Heart right ventricle (tissue), 16 donors: ENCODE results near the gene PLCH1. TPM values are rescaled to one million over a fixed set of nuclear protein-coding genes. Genes with fewer than 3 reads are reported as not detected.

Source experiments
- ATAC-seq, 8 donors: fragments of 200-7000 bp; cut with Tn5 transposase; one replicate each; pipeline ENCODE4 v1.9.1; 2020; ENCODE audit warnings: mild to moderate bottlenecking in 8 of 8, moderate library complexity in 8 of 8, moderate number of reproducible peaks in 1 of 8
- DNase-seq, 2 donors: peaks; one replicate each; pipeline ENCODE4 v3.0.0-alpha.2; 2020
- H3K27ac ChIP-seq, 10 donors: fragments of 200-600 bp; sonication (generic) in 2 of 10; one replicate each; pipeline versions ENCODE4 v1.5.0 to v1.8.0; 2020 to 2022; ENCODE audit warnings: mild to moderate bottlenecking in 3 of 10
- H3K27me3 ChIP-seq, 7 donors: fragments of 200-600 bp; one replicate each; pipeline ENCODE4 v1.8.0; 2021 to 2022; ENCODE audit warnings: mild to moderate bottlenecking in 2 of 7
- H3K36me3 ChIP-seq, 9 donors: fragments of 200-600 bp; sonication (generic) in 1 of 9; one replicate each; pipeline versions ENCODE4 v1.5.0 to v1.8.0; 2020 to 2022; ENCODE audit warnings: mild to moderate bottlenecking in 2 of 9
- H3K4me1 ChIP-seq, 9 donors: fragments of 200-600 bp; sonication (generic) in 1 of 9; one replicate each; pipeline versions ENCODE4 v1.5.0 to v1.8.0; 2020 to 2022; ENCODE audit warnings: mild to moderate bottlenecking in 4 of 9
- H3K4me3 ChIP-seq, 10 donors: fragments of 200-600 bp; sonication (generic) in 2 of 10; one replicate each; pipeline versions ENCODE4 v1.5.0 to v1.8.0; 2020 to 2022; ENCODE audit warnings: mild to moderate bottlenecking in 7 of 10, moderate library complexity in 2 of 10
- H3K9me3 ChIP-seq, 11 donors: fragments of 200-600 bp in 10 of 11; sonication (generic) in 2 of 11; one replicate each; pipeline versions ENCODE4 v1.5.0 to v1.8.0; 2013 to 2022; ENCODE audit warnings: mild to moderate bottlenecking in 2 of 11, control low read depth in 1 of 11, moderate library complexity in 1 of 11
- WGBS, 2 donors: extraction: QIAGEN DNeasy Blood & Tissue Kit; methylation state at CpG; one replicate each; pipeline ENCODE4 v1.1.7; 2013; ENCODE audit warnings: inconsistent platforms in 1 of 2; 5-methylcytosine and 5-hydroxymethylcytosine counted together
- intact Hi-C, 10 donors: fragments of 100-400 bp; cut with DNase I; formaldehyde crosslinking; loops; one replicate each; pipeline versions ENCODE4 v1.11.1 to v1.14.2; 2022
- polyA plus RNA-seq, 2 donors: library from polyadenylated mRNA; stranded (reverse); fragments of 200-250 nt; gene quantifications; one replicate each; pipeline ENCODE4 v1.2.3, GENCODE V29; 2013
- total RNA-seq, 10 donors: library from RNA; stranded (reverse); fragmentation: NEBNext Ultra II Directional in 3 of 10; extraction: Animal tissue kit (Norgen Biotek cat#: 25700) in 3 of 10; gene quantifications; one replicate each; pipeline versions ENCODE4 v1.2.1 to v1.2.4, GENCODE V29; 2021 to 2023
- TF ChIP-seq, protein P1 (sequence below), 9 donors: fragments of 200-600 bp; sonication (generic) in 2 of 9; IDR thresholded peaks; one replicate each; pipeline versions ENCODE4 v1.5.0 to v1.8.0; 2021 to 2022; ENCODE audit warnings: antibody characterized with exemption in 9 of 9, mild to moderate bottlenecking in 5 of 9, moderate library complexity in 1 of 9
- donor health status: Arrhythmogenic right ventricular cardiomyopathy.
- donor health status: ischemic (EF 13 %, LVEDD 7.1; RV severe dilation, severe dysfunction).
- donor health status: healthy with polysubstance abuse.
- donor health status: DM: no; HTN: yes; CAD: no.
- donor health status: DM: no; HTN: no; CAD: no.
- donor health status: ischemic (EF 25% LVEDD 6.9; RV normal size, moderate dysfunction).
- donor health status: ischemic (EF 25% LVEDD 5.7; RV mildly dilated, moderate dysfunction).
- donor health status: healthy.
- donor health status: DM: yes; HTN: yes; CAD: no.
- donor health status: Ischemic cardiomyopathy.
- donor health status: ischemic (EF 35%, LVEDD 5.7; RV mildly dilated, moderate dysfunction).
- donor health status: nonischemic (EF 11% LVEDD 7.7; RV severe dilation, severe dysfunction).
- donor health status: DM: yes; HTN: yes; CAD: no.
- donor health status: PGD.
- donor health status: ischemic (EF 29% LVEDD 5.4; RV normal size, mild dysfunction).
- donor health status: nonischemic (EF 23%, LVEDD 6.1; RV moderate dilation, normal function).

PLCH1 gene
- total and polyA plus RNA-seq, 12 donors: 0.13 to 2.1 (median 0.51) TPM

DNA sequence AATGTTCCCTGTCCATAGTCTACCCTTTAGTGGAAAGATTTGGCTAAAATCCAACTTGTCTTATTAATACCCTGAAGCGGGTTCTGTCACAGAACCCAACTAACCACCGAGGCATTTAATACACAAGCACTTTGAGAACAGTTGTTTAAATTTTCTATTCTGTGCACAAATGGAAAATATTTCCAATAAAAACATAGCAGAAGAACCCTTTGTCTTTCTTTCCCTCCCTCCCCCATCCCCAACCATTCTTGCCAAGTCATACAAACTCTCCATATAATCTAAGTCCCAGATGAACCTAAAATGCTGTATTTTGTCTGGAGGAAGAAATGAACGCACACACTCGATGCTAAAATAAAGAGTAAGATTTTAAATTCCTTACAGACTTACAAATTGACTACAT lies 324.5 kb downstream of the PLCH1 start:
- peaks cover 0 to 4% (median 0%) of the 10 kb centered on the region in 11 donors for H3K9me3 ChIP-seq
- no peaks in the 10 kb centered on the region for H3K27me3 ChIP-seq
- ATAC-seq (no peak), DNase-seq (no peak)
- H3K4me1 ChIP-seq: peaks cover 0 to 6% (median 0%) of the 10 kb centered on the region in 9 donors
- no peak overlapping the region for H3K27ac ChIP-seq
- intact Hi-C loops: no loop called here
- TF ChIP-seq, protein P1, sequence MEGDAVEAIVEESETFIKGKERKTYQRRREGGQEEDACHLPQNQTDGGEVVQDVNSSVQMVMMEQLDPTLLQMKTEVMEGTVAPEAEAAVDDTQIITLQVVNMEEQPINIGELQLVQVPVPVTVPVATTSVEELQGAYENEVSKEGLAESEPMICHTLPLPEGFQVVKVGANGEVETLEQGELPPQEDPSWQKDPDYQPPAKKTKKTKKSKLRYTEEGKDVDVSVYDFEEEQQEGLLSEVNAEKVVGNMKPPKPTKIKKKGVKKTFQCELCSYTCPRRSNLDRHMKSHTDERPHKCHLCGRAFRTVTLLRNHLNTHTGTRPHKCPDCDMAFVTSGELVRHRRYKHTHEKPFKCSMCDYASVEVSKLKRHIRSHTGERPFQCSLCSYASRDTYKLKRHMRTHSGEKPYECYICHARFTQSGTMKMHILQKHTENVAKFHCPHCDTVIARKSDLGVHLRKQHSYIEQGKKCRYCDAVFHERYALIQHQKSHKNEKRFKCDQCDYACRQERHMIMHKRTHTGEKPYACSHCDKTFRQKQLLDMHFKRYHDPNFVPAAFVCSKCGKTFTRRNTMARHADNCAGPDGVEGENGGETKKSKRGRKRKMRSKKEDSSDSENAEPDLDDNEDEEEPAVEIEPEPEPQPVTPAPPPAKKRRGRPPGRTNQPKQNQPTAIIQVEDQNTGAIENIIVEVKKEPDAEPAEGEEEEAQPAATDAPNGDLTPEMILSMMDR (IDR thresholded peaks at IDR 0.05): no peak
- H3K4me3 ChIP-seq: no peak overlapping the region
- WGBS, 2 donors: 57 to 73% methylated on average over 4 of the region's 4 CpGs
- no peaks in the 10 kb centered on the region for H3K36me3 ChIP-seq

DNA sequence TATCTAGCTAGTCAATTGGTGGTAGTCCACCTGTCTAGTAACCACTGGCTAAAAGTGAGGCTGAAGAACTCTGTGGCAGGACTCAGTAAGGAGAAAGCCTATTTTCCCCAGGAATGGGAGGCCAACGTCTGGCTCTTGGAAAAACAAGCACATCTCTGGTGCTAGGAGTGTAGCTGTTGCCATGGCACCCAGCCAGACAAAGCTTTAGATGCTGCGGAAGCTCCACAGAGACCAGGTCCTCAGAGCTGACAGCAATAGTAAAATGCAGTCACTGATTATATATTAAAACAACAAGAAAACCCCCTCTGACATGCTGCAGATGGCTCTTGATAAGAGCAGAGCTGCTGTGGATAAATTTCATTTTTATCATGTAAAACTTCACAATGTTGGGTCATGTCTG lies 326.5 kb downstream of the PLCH1 start:
- H3K9me3 ChIP-seq: peaks cover 0 to 4% (median 0%) of the 10 kb centered on the region in 11 donors
- peaks cover 0 to 6% (median 0%) of the 10 kb centered on the region in 9 donors for H3K4me1 ChIP-seq
- H3K27me3 ChIP-seq: no peaks in the 10 kb centered on the region
- 12 to 15% methylated on average over 2 of the region's 2 CpGs for WGBS, 2 donors
- TF ChIP-seq, protein P1 (IDR thresholded peaks at IDR 0.05): no peak
- H3K4me3 ChIP-seq: no peak overlapping the region
- intact Hi-C loops: no loop called here
- ATAC-seq: no peak
- no peaks in the 10 kb centered on the region for H3K36me3 ChIP-seq
- DNase-seq: peak in 1 of 2 donors; percentile 7
- no peak overlapping the region for H3K27ac ChIP-seq

DNA sequence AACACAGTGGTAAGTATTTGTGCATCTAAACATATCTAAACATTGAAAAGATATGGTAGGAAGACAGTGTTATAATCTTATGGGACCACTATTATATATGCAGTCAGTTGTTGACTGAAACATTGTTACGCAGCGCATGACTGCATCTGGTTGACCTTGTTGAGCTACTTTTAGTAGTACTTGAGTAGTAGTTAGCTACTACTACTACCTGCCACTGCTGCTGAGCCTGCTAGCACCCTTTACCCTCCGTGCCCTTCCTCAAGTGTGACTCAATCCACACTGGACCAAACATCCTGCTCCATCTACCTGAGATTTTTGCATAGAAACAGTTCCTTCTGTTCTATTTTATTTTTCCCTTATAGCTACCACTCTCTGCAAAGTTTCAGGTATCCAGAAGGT lies 327.8 kb downstream of the PLCH1 start:
- Histone ChIP-seq H3K27ac (no peak overlapping the region), H3K9me3 (no peaks in the 10 kb centered on the region), H3K4me1 (peaks cover 0 to 14% (median 0%) of the 10 kb centered on the region in 9 donors), H3K36me3 (no peaks in the 10 kb centered on the region), H3K4me3 (no peak overlapping the region), H3K27me3 (no peaks in the 10 kb centered on the region)
- TF ChIP-seq, protein P1 (IDR thresholded peaks at IDR 0.05): no peak
- intact Hi-C loops: no loop called here
- 91 to 96% methylated on average over 3 of the region's 3 CpGs for WGBS, 2 donors
- ATAC-seq (no peak), DNase-seq (no peak)

DNA sequence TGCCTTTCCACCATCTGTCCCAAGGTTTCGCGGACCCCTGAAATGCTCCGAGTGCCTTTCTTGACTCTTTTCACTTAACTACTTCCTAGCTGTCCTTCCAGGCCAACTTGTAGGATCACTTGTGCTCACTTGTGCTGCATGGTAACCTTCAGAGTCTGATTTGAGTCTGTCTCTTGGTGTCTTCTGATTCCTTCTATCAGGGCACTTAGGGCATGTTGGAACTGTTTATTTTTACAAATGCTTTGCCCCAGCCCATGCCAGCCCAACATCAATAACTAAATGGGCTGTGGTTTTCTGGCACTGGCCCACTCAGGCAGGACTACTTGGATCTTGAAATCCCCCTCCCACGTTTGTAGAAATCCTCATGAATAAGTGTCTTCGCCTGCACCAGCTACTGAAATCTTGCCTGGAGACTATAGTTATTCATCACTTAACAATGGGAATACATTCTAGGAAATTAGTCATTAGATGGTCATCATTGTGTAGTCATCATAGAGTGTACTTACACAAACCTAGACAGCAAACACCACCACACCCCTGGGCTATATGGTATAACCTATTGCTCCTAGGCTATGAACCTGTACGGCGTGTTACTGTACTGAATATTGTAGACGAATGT lies 328.3 kb downstream of the PLCH1 start:
- peaks cover 0 to 14% (median 0%) of the 10 kb centered on the region in 9 donors for H3K4me1 ChIP-seq
- 88 to 90% methylated on average over 8 of the region's 8 CpGs for WGBS, 2 donors
- no peak for ATAC-seq

More for the DNA sequence above, 328.3 kb downstream of the PLCH1 start:
- intact Hi-C loops: no loop called here
- TF ChIP-seq, protein P1 (IDR thresholded peaks at IDR 0.05): no peak
- H3K9me3 ChIP-seq: no peaks in the 10 kb centered on the region
- no peaks in the 10 kb centered on the region for H3K27me3 ChIP-seq
- DNase-seq: no peak
- no peak overlapping the region for H3K4me3 ChIP-seq
- no peak overlapping the region for H3K27ac ChIP-seq
- H3K36me3 ChIP-seq: no peaks in the 10 kb centered on the region
